Stimulated activated CD4-positive, alpha-beta T cell treated with anti-CD3 and anti-CD28 coated beads, Interleukin-1b, Interleukin-23, amount 100 ng/mL, for 4 hours (primary cell): Measurements from ENCODE around the gene CTIF.

Source experiments
- DNase-seq, 2 donors: peaks; one replicate each; pipeline ENCODE4 v3.0.0-alpha.2; 2020; ENCODE audit warnings: low read depth in 2 of 2

The CTIF gene

GRCh38 chr18:48819781-48820482, 281.1 kb downstream of the CTIF start:
- no peak for DNase-seq

- DNase-seq: no peak
These were observed 281.8 kb downstream of the CTIF start for GRCh38 chr18:48820483-48821250.

- DNase-seq: no peak
These were observed 282.4 kb downstream of the CTIF start for GRCh38 chr18:48821251-48821590.

- DNase-seq: no peak
These were observed 283.0 kb downstream of the CTIF start for GRCh38 chr18:48821845-48822244.

- no peak for DNase-seq
These were observed 285.6 kb downstream of the CTIF start for GRCh38 chr18:48824231-48824970.

GRCh38 chr18:48825101-48825745, 286.4 kb downstream of the CTIF start:
- no peak for DNase-seq

GRCh38 chr18:48826271-48826670, 287.4 kb downstream of the CTIF start:
- no peak for DNase-seq

GRCh38 chr18:48826806-48827205, 288.0 kb downstream of the CTIF start:
- DNase-seq: no peak

- DNase-seq: no peak
These were observed 288.7 kb downstream of the CTIF start for GRCh38 chr18:48827291-48828193.

GRCh38 chr18:48828194-48828545, 289.3 kb downstream of the CTIF start:
- no peak for DNase-seq

- DNase-seq: no peak
These were observed 290.0 kb downstream of the CTIF start for GRCh38 chr18:48828691-48829442.

GRCh38 chr18:48829443-48830149, 290.8 kb downstream of the CTIF start:
- DNase-seq: no peak

- DNase-seq: no peak
These were observed 292.4 kb downstream of the CTIF start for GRCh38 chr18:48831113-48831759.

GRCh38 chr18:48831802-48832201, 293.0 kb downstream of the CTIF start:
- no peak for DNase-seq

- no peak for DNase-seq
These were observed 294.3 kb downstream of the CTIF start for GRCh38 chr18:48832938-48833700.

GRCh38 chr18:48833701-48834412, 295.0 kb downstream of the CTIF start:
- DNase-seq: peak in 1 of 2 donors; percentile 28

GRCh38 chr18:48834413-48835031, 295.7 kb downstream of the CTIF start:
- DNase-seq: peak; percentile 50 to 68
